Peyer's patch (tissue), 4 donors: ENCODE results near the gene WRNIP1.

Experiments
- CTCF ChIP-seq, 6 experiments: fragments of 450-650 bp in 4 of 6; fragments of 200-600 bp in 2 of 6; sonication (generic) in 1 of 6; IDR thresholded peaks; one replicate each; pipeline ENCODE4 v1.5.1; 2017 to 2019; ENCODE audit warnings: antibody characterized with exemption in 6 of 6, mild to moderate bottlenecking in 3 of 6, moderate library complexity in 1 of 6
- POLR2A ChIP-seq, 2 donors: fragments of 450-650 bp; IDR thresholded peaks; one replicate each; pipeline ENCODE4 v1.5.1; 2017; ENCODE audit warnings: antibody characterized with exemption in 2 of 2, mild to moderate bottlenecking in 2 of 2, moderate library complexity in 2 of 2

DNA sequence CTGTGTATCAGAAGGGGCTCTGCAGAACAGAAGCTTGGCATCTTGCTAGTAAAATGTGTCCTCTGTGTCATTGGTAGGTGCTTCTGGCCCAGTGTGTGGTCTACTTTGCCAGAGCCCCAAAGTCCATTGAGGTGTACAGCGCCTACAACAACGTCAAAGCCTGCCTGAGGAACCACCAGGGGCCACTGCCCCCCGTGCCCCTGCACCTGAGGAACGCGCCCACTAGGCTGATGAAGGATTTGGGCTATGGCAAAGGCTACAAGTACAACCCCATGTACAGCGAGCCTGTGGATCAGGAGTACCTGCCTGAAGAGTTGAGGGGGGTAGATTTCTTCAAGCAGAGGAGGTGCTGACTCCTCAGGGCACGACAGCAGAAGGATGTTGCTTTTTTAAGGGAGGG, 19.7 kb downstream of the WRNIP1 start:
- TF ChIP-seq CTCF (IDR thresholded peaks at IDR 0.05) (no peak), POLR2A (IDR thresholded peaks at IDR 0.05) (no peak)
